Erythroblast (primary cell): ENCODE measurements around the gene GAL3ST2.

Experiments used
- GATA1 ChIP-seq: IDR thresholded peaks from 2 replicates; pipeline ENCODE4 v1.6.1; 2011; ENCODE audit warnings: low read depth, mild to moderate bottlenecking, control low read depth, low read length, moderate library complexity
- POLR2A ChIP-seq: IDR thresholded peaks from 2 replicates; pipeline ENCODE4 v1.6.1; 2011; ENCODE audit warnings: mild to moderate bottlenecking, low read length

DNA sequence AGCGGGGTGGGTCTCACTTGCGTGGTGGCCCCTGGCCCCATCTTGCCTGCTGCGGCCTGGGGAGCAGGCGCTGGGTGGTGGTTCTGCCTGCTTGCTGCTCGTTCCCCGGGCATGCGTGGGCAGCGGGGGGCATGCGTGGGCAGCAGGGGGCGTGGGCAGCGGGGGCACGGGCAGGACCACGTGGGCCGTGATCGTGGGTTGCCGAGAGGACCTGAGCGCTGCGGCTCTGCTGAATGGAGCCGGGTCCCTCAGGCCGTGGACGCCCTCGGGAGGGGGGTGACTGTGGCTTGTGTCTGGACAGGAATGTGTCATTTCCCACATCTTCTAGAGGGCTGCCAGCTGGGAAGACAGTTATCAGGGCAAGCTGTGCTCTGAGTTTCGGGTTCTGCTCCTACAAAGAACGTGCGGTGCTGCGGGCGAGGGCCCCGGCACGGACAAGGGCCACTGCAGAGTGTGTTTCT lies 8.3 kb upstream of the GAL3ST2 start:
- TF ChIP-seq POLR2A = no peak
- no peak for TF ChIP-seq GATA1
